GM10248 (cell line): ENCODE data around the gene EME2.

ENCODE experiments used
- CTCF ChIA-PET: fragments of 300-600 bp; sonication (Branson Sonifier 250); formaldehyde crosslinking; extraction: SDS; loops from one replicate; lab custom pipeline; 2021; ENCODE audit warnings: antibody characterized with exemption; lab: Yijun Ruan, JAX
- POLR2A ChIA-PET: fragments of 350-650 bp; sonication (Branson Sonifier 250); formaldehyde crosslinking; extraction: SDS; loops from one replicate; lab custom pipeline; 2020; ENCODE audit warnings: antibody characterized with exemption; lab: Yijun Ruan, JAX
- DNase-seq: peaks from one replicate; pipeline ENCODE4 v3.0.0; 2012; ENCODE audit errors: extremely low spot score
- TF ChIP-seq, protein P1 (sequence below): IDR thresholded peaks from 2 replicates; pipeline ENCODE4 v1.5.1; 2012; ENCODE audit warnings: mild to moderate bottlenecking, low read depth; ENCODE audit errors: extremely low read depth, missing control alignments, control extremely low read depth

Gene EME2

GRCh38 chr16:1822801-1823200 lies 50.2 kb downstream of the EME2 start:
- ChIA-PET POLR2A (interaction anchor here (0.7 kb wide), 1 partner anchor 40 kb away, joined by 5 read pairs; the partner anchor contains the start of genes NUBP2 and SPSB3), CTCF (interaction anchor here (1.6 kb wide), 1 partner anchor 9 kb away, joined by 4 read pairs; no protein-coding TSS in a partner anchor)
- no peak for DNase-seq
- TF ChIP-seq, protein P1, sequence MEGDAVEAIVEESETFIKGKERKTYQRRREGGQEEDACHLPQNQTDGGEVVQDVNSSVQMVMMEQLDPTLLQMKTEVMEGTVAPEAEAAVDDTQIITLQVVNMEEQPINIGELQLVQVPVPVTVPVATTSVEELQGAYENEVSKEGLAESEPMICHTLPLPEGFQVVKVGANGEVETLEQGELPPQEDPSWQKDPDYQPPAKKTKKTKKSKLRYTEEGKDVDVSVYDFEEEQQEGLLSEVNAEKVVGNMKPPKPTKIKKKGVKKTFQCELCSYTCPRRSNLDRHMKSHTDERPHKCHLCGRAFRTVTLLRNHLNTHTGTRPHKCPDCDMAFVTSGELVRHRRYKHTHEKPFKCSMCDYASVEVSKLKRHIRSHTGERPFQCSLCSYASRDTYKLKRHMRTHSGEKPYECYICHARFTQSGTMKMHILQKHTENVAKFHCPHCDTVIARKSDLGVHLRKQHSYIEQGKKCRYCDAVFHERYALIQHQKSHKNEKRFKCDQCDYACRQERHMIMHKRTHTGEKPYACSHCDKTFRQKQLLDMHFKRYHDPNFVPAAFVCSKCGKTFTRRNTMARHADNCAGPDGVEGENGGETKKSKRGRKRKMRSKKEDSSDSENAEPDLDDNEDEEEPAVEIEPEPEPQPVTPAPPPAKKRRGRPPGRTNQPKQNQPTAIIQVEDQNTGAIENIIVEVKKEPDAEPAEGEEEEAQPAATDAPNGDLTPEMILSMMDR = no peak

- TF ChIP-seq, protein P1 = peak; percentile 15
- ChIA-PET POLR2A (no interaction called here), CTCF (interaction anchor here (1.3 to 1.6 kb wide), 2 partner anchors 10 to 17 kb away, joined by 3 to 4 read pairs; no protein-coding TSS in a partner anchor)
- peak; percentile 39 for DNase-seq
Measured at GRCh38 chr16:1823821-1824220, 51.2 kb downstream of the EME2 start.

GRCh38 chr16:1825381-1825863 lies 52.8 kb downstream of the EME2 start:
- ChIA-PET POLR2A (no interaction called here), CTCF (interaction anchor here (1.0 kb wide), 1 partner anchor 43 kb away, joined by 3 read pairs; the partner anchor contains the start of genes NUBP2 and SPSB3)
- TF ChIP-seq, protein P1 = no peak
- DNase-seq = no peak
